Panc1 (cell line): Measurements from ENCODE around the gene NTNG2. TPM values are rescaled to one million over a fixed set of nuclear protein-coding genes. Genes with fewer than 3 reads are reported as not detected.

Experiments used
- ATAC-seq: fragments of 200-7000 bp; cut with Tn5 transposase; 2 replicates; pipeline ENCODE4 v1.9.1; 2020; ENCODE audit warnings: mild to moderate bottlenecking, moderate library complexity
- BruUV-seq: library from RNA; stranded (reverse); fragments of 400-500 nt; replicated peaks from 2 replicates; lab custom pipeline; 2021; lab: Mats Ljungman, UMichigan
- CTCF ChIA-PET: fragments of 300-600 bp; sonication (Branson Sonifier 250); formaldehyde crosslinking; loops from one replicate; lab custom pipeline; 2022; ENCODE audit warnings: antibody characterized with exemption; lab: Charles Lee
- POLR2A ChIA-PET: fragments of 300-600 bp; sonication (Branson Sonifier 250); formaldehyde crosslinking; loops from one replicate; lab custom pipeline; 2022; ENCODE audit warnings: antibody characterized with exemption; lab: Charles Lee
- DNase-seq: peaks from one replicate; pipeline ENCODE4 v3.0.0-alpha.2; 2010; ENCODE audit warnings: low read depth, low spot score
- H3K27ac ChIP-seq: 2 replicates; pipeline ENCODE4 v1.5.1; 2011; ENCODE audit warnings: mild to moderate bottlenecking, low read length, inconsistent platforms
- H3K27me3 ChIP-seq: fragments of 200-500 bp; sonication (Bioruptor generic); 2 replicates; pipeline ENCODE4 v1.6.0; 2014; ENCODE audit warnings: low read length, inconsistent platforms; ENCODE audit not compliant: control insufficient read depth, insufficient read depth
- H3K36me3 ChIP-seq: fragments of 200-500 bp; sonication (Bioruptor generic); 2 replicates; pipeline ENCODE4 v1.5.1; 2014; ENCODE audit warnings: inconsistent platforms, mild to moderate bottlenecking, low read length, moderate library complexity; ENCODE audit not compliant: control insufficient read depth, insufficient read depth
- H3K4me1 ChIP-seq: 2 replicates; pipeline ENCODE4 v1.5.1; 2011; ENCODE audit warnings: inconsistent platforms, mild to moderate bottlenecking, low read length, moderate library complexity; ENCODE audit not compliant: control insufficient read depth, insufficient read depth
- H3K4me3 ChIP-seq, 2 experiments: 2 replicates each; pipeline ENCODE4 v1.5.1; 2011 to 2012; ENCODE audit warnings: low read depth in 2 of 2, low read length in 2 of 2, mild to moderate bottlenecking in 2 of 2, inconsistent platforms in 1 of 2, moderate library complexity in 1 of 2
- H3K9me3 ChIP-seq: fragments of 200-500 bp; sonication (Bioruptor generic); 2 replicates; pipeline ENCODE4 v1.5.1; 2014; ENCODE audit warnings: low read depth, mild to moderate bottlenecking, inconsistent platforms, low read length, moderate library complexity; ENCODE audit not compliant: control insufficient read depth, insufficient read depth
- POLR2AphosphoS5 ChIP-seq: IDR thresholded peaks from 2 replicates; pipeline ENCODE4 v1.6.1; 2012; ENCODE audit warnings: mild to moderate bottlenecking, low read depth, low read length, moderate library complexity
- REST ChIP-seq, 2 experiments: IDR thresholded peaks; 2 replicates each; pipeline ENCODE4 v1.6.1; 2011 to 2012; ENCODE audit warnings: low read depth in 2 of 2, control low read depth in 1 of 2, low read length in 1 of 2, mild to moderate bottlenecking in 1 of 2, moderate library complexity in 1 of 2; ENCODE audit not compliant: insufficient read depth in 1 of 2
- SIN3A ChIP-seq: IDR thresholded peaks from 2 replicates; pipeline ENCODE4 v1.6.1; 2012; ENCODE audit warnings: low read depth, mild to moderate bottlenecking, low read length, moderate library complexity, borderline replicate concordance; ENCODE audit not compliant: insufficient read depth
- TCF7L2 ChIP-seq: IDR thresholded peaks from 2 replicates; pipeline ENCODE4 v1.6.1; 2011; ENCODE audit warnings: mild to moderate bottlenecking, low read depth, low read length, inconsistent platforms
- in situ Hi-C: cut with HindIII; loops from 2 replicates; pipeline ENCODE4 v1.10.0; 2016; ENCODE audit warnings: low sequenced_read_pairs, low pct_unique_long_range_greater_than_20kb
- intact Hi-C: fragments of 100-400 bp; cut with micrococcal nuclease; formaldehyde crosslinking; loops from one replicate; pipeline ENCODE4 v1.10.0; 2022; ENCODE audit not compliant: unreplicated experiment
- total RNA-seq: library from RNA; stranded (reverse); gene quantifications from one replicate; pipeline ENCODE4 v1.2.1, GENCODE V29; 2021; ENCODE audit not compliant: unreplicated experiment
- TF ChIP-seq, protein P1 (sequence below): fragments of 450-650 bp; IDR thresholded peaks from 2 replicates; pipeline ENCODE4 v1.5.1; 2017; ENCODE audit warnings: mild to moderate bottlenecking

NTNG2 gene
- total RNA-seq, 1 experiment from 2014 or later = 5.1 TPM

- in situ Hi-C loops = no loop called here
- H3K27me3 ChIP-seq = no peaks in the 10 kb centered on the region
- intact Hi-C loops = no loop called here
Measured at GRCh38 chr9:132176338-132176737, 14.5 kb downstream of the NTNG2 start.

DNA sequence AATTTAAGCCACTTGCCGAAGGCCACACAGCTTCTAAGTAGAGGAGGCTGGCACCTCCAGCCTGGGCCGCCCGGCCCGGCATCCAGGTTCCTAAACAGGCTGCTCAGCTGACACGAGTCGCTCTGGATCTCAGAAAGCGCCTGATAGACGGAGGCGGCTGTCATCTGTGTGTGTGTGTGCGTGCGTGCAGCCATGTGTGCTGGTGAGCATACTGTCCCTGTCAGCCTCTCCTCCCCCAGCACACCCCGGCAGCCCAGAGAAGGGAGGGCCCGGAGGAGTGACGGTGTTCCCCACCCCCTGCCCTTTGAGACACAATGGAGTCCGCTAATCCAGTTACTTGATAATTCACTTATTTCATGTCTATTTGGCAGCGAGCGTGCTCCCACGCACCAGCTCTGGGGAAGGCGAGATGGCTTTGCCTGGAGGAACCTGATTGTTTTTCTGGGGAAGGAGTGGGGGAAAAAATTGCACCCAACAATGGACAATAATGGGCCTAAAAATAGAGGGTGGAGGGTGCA, 20.0 kb downstream of the NTNG2 start:
- no peaks in the 10 kb centered on the region for H3K36me3 ChIP-seq
- DNase-seq = no peak
- TF ChIP-seq POLR2AphosphoS5 = no peak
- no peak for TF ChIP-seq TCF7L2
- TF ChIP-seq, protein P1, sequence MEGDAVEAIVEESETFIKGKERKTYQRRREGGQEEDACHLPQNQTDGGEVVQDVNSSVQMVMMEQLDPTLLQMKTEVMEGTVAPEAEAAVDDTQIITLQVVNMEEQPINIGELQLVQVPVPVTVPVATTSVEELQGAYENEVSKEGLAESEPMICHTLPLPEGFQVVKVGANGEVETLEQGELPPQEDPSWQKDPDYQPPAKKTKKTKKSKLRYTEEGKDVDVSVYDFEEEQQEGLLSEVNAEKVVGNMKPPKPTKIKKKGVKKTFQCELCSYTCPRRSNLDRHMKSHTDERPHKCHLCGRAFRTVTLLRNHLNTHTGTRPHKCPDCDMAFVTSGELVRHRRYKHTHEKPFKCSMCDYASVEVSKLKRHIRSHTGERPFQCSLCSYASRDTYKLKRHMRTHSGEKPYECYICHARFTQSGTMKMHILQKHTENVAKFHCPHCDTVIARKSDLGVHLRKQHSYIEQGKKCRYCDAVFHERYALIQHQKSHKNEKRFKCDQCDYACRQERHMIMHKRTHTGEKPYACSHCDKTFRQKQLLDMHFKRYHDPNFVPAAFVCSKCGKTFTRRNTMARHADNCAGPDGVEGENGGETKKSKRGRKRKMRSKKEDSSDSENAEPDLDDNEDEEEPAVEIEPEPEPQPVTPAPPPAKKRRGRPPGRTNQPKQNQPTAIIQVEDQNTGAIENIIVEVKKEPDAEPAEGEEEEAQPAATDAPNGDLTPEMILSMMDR = no peak
- TF ChIP-seq SIN3A = no peak
- no peak for TF ChIP-seq REST (IDR thresholded peaks at IDR 0.05; ENCODE audit: insufficient read depth in 1 of 2, low read depth in 2 of 2, low read length in 1 of 2)
- H3K9me3 ChIP-seq = no peaks in the 10 kb centered on the region
- no peak for ATAC-seq
- H3K27me3 ChIP-seq = no peaks in the 10 kb centered on the region
- in situ Hi-C loops = no loop called here
- ChIA-PET POLR2A (no interaction called here), CTCF (no interaction called here)
- H3K4me1 ChIP-seq = peaks cover 3% of the 10 kb centered on the region; the same call in 1 of the 2 replicates
- intact Hi-C loops = no loop called here
- no TSS peak for BruUV-seq
- no peak overlapping the region for H3K27ac ChIP-seq
- no peak overlapping the region for H3K4me3 ChIP-seq

More at GRCh38 chr9:132176338-132176737, 14.5 kb downstream of the NTNG2 start:
- TF ChIP-seq, protein P1 = no peak
- TF ChIP-seq TCF7L2 = no peak
- no peak for TF ChIP-seq REST (IDR thresholded peaks at IDR 0.05; ENCODE audit: insufficient read depth in 1 of 2, low read depth in 2 of 2, low read length in 1 of 2)
- no peak for TF ChIP-seq POLR2AphosphoS5
- no peak for TF ChIP-seq SIN3A
- DNase-seq (no peak), ATAC-seq (no peak)
- CTCF ChIA-PET = no interaction called here
- Histone ChIP-seq H3K36me3 (no peaks in the 10 kb centered on the region), H3K4me1 (no peaks in the 10 kb centered on the region), H3K4me3 (no peak overlapping the region), H3K9me3 (no peaks in the 10 kb centered on the region), H3K27ac (no peak overlapping the region)
- POLR2A ChIA-PET = no interaction called here
- BruUV-seq = no TSS peak
